ENCODE measurements around the gene ZMYND10. TPM values are rescaled to one million over a fixed set of nuclear protein-coding genes. Genes with fewer than 3 reads are reported as not detected.

ZMYND10 gene
- total and polyA plus RNA-seq, 9 of the 15 experiments (the other 6 are each of a cell fraction or from before 2014, with no cell fraction given), result 0.20 to 2.8 (median 0.70) TPM

DNA sequence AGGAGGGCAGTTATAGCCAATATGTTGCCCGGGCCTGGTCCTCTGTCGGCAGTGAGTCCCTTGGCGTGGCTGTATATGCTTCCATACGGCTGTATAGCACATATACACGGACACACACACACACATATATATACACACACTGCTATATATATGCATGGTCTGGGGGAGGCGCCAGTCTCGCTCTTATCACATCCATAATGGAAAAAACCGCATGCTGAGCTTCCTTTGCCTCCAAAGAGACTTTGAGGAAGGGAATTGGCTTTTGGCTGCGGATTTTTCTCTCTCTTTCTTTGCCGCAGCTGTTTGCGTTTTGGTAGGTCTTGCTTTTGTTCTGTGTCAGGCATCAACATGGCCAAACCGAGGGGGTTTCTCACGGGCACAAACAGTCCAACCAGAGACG is 25.1 kb upstream of the ZMYND10 start:
- peak overlapping the region; percentile 50 for H3K4me2 ChIP-seq (ENCODE audit: insufficient read depth, low read length)
- no peaks in the 10 kb centered on the region for H3K36me3 ChIP-seq (ENCODE audit: control insufficient read depth, insufficient read depth, low read length)
- ATAC-seq, result peak; percentile 84
- no peak overlapping the region for H3K27ac ChIP-seq (ENCODE audit: extremely low read depth, low read depth, low read length)
- H2AFZ ChIP-seq (ENCODE audit: low read depth, low read length), result peak overlapping the region; percentile 72; the same call in 1 of the 2 replicates
- 3% methylated on average over 11 of the region's 14 CpGs for WGBS (ENCODE audit: insufficient coverage, low coverage, missing lambda C conversion rate)
- no peaks in the 10 kb centered on the region for H3K27me3 ChIP-seq (ENCODE audit: control insufficient read depth in 2 of 2, insufficient read depth in 2 of 2, low read length in 2 of 2)
- no TSS peak for BruUV-seq (replicated peaks)
- H3K4me1 ChIP-seq (replicated peaks in 1 of 2; ENCODE audit: control insufficient read depth in 2 of 2, insufficient read depth in 2 of 2, low read length in 2 of 2), result peaks cover 13 to 44% of the 10 kb centered on the region in 2 experiments; a peak in 4 of 5 replicates
- peak in 2 of 4 experiments; percentile 49 to 73 for DNase-seq (ENCODE audit: extremely low read depth in 1 of 4, low spot score in 3 of 4)
- H3K79me2 ChIP-seq (ENCODE audit: control insufficient read depth, insufficient read depth, low read length), result no peaks in the 10 kb centered on the region
- ChIA-PET POLR2A (interaction anchor here (0.7 to 1.6 kb wide), 9 partner anchors 9 to 77 kb away, joined by 3 to 10 read pairs (median 3); partner anchors contain the start of genes CYB561D2 and NPRL2), CTCF (ENCODE audit: low intra/inter-chr PET ratio) (interaction anchor here (0.6 to 1.3 kb wide), 4 partner anchors 65 to 1002 kb away, joined by 3 to 10 read pairs (median 3); no protein-coding TSS in a partner anchor)
- H3K4me3 ChIP-seq, result no peak overlapping the region
- intact Hi-C loops (cut with micrococcal nuclease), result loop anchor here (5.0 kb wide), 1 partner anchor 172 kb away; no protein-coding TSS in a partner anchor
- no peaks in the 10 kb centered on the region for H3K9me1 ChIP-seq (ENCODE audit: control insufficient read depth, insufficient read depth, low read length)
- peak overlapping the region in 1 of 2 experiments; percentile 79; a peak in 1 of 4 replicates for H3K9ac ChIP-seq (ENCODE audit: insufficient read depth in 1 of 2, low read depth in 2 of 2, low read length in 2 of 2)
- peak; percentile 71 for FAIRE-seq
- H3K9me3 ChIP-seq (replicated peaks; ENCODE audit: control insufficient read depth, insufficient read depth, low read depth, low read length), result no peaks in the 10 kb centered on the region
- H4K20me1 ChIP-seq (replicated peaks; ENCODE audit: control insufficient read depth, insufficient read depth, low read length), result no peaks in the 10 kb centered on the region
- in situ Hi-C loops (cut with MboI), result no loop called here
- no peak for TF ChIP-seq BDP1 (IDR thresholded peaks at IDR 0.05; ENCODE audit: insufficient read depth, insufficient read length)
- TF ChIP-seq TAL1 (IDR thresholded peaks at IDR 0.05), result no peak
- TF ChIP-seq SMAD2 (IDR thresholded peaks at IDR 0.05; ENCODE audit: low read depth, low read length), result no peak
- TF ChIP-seq E4F1 (CRISPR knock-in tag; IDR thresholded peaks at IDR 0.05; ENCODE audit: borderline replicate concordance), result no peak
- TF ChIP-seq MYC (IDR thresholded peaks at IDR 0.05; ENCODE audit: low read depth, low read length), result 0 out of 2 replicates have a peak, but pooled peaks have one; percentile 42
- no peak for TF ChIP-seq MYC (CRISPR knock-in tag; IDR thresholded peaks at IDR 0.05; ENCODE audit: borderline replicate concordance, low read depth)
- no peak for TF ChIP-seq ZNF12 (CRISPR knock-in tag; IDR thresholded peaks at IDR 0.05)
- no peak for TF ChIP-seq ZNF398 (CRISPR knock-in tag; IDR thresholded peaks at IDR 0.05)
- TF ChIP-seq E2F6 (IDR thresholded peaks at IDR 0.05; ENCODE audit: borderline replicate concordance in 1 of 2, extremely low read depth in 1 of 2, insufficient read depth in 1 of 2, insufficient read length in 1 of 2, low read depth in 1 of 2, low read length in 1 of 2, poor library complexity in 1 of 2, severe bottlenecking in 1 of 2), result peak in 1 of 2 experiments; percentile 56
- TF ChIP-seq HNRNPK (IDR thresholded peaks at IDR 0.05; ENCODE audit: low read depth, low read length, poor library complexity, severe bottlenecking), result no peak
- TF ChIP-seq PBX2 (CRISPR knock-in tag; IDR thresholded peaks at IDR 0.05; ENCODE audit: low read depth), result no peak
- no peak for TF ChIP-seq PBX2 (tag; conservative IDR thresholded peaks at IDR 0.05; ENCODE audit: low read depth)
- TF ChIP-seq POU5F1 (IDR thresholded peaks at IDR 0.05; ENCODE audit: borderline replicate concordance, low read depth, low read length, partially characterized antibody), result no peak

Measured in K562 (cell line).